ENCODE data around the gene UBA52.
A peak's percentile ranks its signal among the peaks of the same experiment; 100 is the strongest.

The UBA52 gene

DNA sequence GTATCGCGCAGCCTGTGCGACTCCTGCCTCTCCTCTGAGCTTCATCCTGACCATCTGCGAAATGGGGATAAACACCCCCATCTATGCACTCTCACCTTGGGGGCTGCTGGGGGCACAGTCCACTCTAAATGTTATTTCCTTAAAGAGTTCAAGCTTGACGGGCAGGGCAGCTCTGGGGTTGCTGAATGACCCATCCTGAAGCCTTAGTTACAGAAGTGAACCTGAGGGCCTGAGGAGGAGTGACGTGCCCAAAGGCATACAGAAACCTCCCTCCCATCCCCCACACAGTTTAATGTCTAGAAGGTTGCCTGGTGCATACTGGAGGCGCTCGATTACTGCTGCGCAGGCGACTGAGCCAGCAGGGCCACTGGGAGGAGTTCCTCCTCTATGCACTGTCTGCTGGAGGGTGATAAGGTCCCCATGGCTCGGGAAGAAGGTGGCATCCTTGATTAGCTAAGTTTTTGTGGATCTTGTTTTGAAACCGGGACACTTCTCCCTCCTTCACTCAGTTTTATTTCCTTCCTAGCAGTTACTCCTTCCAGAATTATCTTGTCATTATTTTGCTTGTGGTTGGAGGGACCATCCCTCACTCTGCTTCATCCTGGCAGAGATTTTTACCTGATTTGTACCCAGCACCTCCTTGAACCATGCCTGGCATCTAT lies 27.7 kb upstream of the UBA52 start:
- DNase-seq (ENCODE audit: low read depth): no peak
- peak overlapping the region; percentile 36 for H3K4me3 ChIP-seq (ENCODE audit: low read depth, low read length)

DNA sequence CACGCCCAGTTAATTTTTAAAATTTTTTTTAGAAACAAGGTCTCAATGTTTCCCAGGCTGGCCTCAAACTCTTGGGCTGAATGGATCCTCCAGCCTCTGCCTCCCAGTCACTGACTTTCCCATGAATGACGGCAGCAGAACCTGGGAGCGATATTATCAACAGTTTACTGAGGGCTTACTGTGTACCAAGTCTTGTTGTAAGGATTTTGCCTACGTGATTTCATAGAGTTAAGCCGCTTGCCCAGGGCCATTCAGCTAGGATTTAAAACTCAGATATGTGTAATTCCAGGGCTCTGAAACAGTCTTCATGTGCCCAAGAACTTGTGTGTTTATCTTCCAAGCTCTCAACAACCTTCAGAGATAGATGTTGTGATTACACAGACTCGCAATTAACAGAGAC lies 20.0 kb upstream of the UBA52 start:
- H3K4me3 ChIP-seq (ENCODE audit: low read depth, low read length): no peak overlapping the region
- DNase-seq (ENCODE audit: low read depth): no peak

DNA sequence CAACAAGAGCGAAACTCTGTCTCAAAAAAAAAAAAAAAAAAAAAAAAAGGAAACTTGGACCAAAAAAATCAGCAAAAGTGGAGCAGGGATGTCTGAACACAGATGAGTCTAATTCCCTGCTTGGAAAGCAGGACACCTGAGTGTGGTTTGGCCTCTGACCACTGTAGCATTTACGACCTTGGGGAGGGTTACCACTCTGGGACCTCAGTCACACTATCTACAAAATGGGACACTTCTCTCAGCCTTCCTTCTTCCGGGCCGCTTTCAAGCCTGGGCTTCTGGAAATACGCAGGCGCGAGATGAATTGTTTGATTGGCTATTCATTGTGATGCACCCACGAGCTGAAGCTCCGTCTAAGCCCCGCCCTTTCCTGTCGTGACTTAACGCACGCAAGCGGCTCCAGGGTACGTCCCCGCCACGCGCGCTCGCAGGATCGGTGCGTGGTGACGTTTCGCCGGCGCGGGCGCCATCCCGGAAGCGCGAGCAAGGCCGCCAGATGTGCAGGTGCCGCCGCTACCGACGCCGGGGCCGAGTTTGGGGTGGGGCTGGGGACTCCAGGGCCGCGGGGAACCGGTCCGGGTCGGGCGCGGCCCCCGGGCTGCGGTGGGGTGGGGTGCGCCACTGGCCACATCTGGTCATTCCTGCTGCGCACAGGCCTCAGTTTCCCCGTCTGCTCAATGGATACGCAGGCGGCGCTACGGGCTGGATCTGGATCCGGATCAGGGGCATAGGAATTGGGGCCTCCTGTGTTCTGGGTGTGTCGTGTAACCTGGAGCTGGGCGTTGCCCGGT lies 14.1 kb upstream of the UBA52 start, which contains the start of gene KXD1:
TSS of gene KXD1 (plus strand) at position 460 of the 791 bp plus-strand sequence. CDS start 4,187 bp downstream, outside the sequence.
- DNase-seq (ENCODE audit: low read depth): peak; percentile 96
- H3K4me3 ChIP-seq (ENCODE audit: low read depth, low read length): peak within 1 kb of the TSS; percentile 73

DNA sequence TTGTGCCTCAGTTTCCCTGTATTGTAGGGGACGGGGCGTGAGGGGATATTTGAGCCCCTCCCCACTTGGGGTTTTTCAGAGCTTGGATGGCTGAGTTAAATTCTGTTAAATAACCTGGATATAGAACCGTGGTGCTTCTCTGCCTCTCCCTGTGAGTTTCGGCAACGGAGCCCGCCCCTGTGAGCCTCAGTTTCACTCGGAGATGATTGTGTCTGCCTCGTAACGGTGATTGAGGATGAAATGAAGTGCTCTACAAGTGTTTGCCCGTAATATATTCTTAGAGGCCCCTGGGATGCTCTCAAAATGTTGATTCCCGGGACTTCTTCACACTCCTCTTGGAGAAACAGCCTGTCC lies 13.5 kb upstream of the UBA52 start:
- DNase-seq (ENCODE audit: low read depth): no peak
- peak overlapping the region; percentile 73 for H3K4me3 ChIP-seq (ENCODE audit: low read depth, low read length)

DNA sequence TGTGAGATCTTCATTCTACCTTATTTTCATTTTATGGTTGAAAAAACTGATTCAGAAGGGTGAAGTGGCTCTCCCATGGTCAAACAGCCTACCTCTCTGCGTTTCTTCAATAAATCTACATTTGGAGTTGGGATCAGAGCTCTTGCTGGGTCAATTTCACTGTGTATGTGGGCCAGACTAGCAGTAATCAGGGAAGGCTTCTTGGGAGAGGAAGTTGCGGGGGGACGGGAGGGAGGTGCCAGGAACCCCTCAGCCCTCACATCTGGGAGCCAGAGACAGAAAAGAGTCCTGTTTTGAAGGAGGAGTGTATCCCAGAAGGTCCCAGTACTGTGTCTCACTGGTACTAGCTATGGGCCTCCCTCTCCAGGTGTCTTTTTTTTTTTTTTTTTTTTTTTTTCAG lies 13.1 kb upstream of the UBA52 start:
- H3K4me3 ChIP-seq (ENCODE audit: low read depth, low read length): peak overlapping the region; percentile 73
- no peak for DNase-seq (ENCODE audit: low read depth)

DNA sequence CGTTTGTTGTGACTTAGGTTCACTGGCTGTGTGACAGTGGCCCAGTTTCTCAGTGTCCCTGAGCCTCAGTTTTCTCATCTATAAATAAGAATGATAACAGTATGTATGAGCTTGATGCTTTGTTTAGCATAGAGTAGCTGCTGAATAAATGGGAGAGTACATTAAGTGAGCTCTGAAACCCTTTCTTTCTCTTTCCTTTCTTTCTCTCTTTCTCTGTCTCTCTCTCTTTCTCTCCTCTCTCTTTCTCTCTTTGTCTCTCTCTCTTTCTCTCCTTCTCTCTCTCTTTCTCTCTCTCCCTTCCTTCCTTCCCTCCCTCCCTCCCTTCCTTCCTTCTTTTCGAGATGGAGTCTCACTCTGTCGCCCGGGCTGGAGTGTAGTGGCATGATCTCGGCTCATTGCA lies 12.0 kb upstream of the UBA52 start:
- DNase-seq (ENCODE audit: low read depth): no peak
- H3K4me3 ChIP-seq (ENCODE audit: low read depth, low read length): no peak overlapping the region

DNA sequence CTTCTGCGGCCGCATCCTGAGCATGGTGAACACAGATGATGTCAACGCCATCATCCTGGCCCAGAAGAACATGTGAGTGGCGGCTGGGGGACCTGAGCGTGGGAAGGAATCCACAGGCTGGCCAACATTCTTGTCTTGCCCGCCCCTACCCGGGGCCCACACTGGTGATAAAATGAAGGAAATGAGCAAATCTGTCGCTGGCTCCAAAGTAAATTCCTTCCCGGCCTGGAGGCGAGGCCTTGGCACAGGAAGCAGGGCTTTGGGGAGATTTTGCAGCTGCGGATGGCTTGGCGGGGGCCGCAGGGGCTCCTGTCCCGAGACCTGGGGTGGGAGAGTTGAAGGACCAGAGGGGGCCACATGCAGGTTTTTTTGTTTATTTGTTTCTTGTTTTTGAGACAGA lies 9.6 kb upstream of the UBA52 start:
- peak; percentile 47 for DNase-seq (ENCODE audit: low read depth)
- H3K4me3 ChIP-seq (ENCODE audit: low read depth, low read length): no peak overlapping the region

DNA sequence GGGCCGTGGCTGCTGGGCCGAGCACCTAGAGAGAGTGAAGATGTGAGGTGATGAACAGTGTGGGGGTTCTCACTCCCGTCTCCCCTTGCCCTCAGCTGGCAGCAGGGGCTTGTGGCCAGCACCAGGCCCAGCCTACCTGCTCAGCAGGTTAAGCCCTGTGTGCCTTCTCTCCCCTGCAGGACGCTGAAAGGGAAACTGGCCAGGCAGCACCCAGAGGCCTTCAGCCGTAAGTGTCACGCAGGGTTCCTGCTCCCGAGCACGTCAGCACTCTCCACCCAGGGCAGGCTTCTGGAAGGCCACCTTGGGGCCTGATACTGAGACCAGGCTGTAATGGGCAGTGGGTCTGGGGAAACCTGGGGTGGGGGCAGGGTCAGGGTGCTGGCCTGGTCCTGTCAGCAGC lies 4.7 kb upstream of the UBA52 start:
- no peak overlapping the region for H3K4me3 ChIP-seq (ENCODE audit: low read depth, low read length)
- DNase-seq (ENCODE audit: low read depth): no peak

DNA sequence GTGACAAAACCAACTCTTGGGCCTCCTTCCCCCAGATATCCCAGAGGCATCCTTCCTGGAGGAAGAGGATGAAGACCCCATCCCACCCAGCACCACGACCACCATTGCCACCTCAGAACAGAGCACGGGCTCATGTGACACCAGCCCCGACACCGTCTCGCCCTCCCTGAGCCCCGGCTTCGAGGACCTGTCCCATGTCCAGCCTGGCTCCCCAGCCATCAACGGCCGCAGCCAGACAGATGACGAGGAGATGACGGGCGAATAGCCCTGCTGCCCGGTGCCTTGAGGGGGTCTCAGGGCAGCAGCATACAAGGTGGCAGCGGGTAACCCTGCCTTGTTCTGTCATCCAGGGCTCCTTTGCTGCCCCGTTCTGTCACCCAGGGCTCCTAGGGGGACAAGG lies 3.3 kb upstream of the UBA52 start:
- DNase-seq (ENCODE audit: low read depth): no peak
- H3K4me3 ChIP-seq (ENCODE audit: low read depth, low read length): no peak overlapping the region

DNA sequence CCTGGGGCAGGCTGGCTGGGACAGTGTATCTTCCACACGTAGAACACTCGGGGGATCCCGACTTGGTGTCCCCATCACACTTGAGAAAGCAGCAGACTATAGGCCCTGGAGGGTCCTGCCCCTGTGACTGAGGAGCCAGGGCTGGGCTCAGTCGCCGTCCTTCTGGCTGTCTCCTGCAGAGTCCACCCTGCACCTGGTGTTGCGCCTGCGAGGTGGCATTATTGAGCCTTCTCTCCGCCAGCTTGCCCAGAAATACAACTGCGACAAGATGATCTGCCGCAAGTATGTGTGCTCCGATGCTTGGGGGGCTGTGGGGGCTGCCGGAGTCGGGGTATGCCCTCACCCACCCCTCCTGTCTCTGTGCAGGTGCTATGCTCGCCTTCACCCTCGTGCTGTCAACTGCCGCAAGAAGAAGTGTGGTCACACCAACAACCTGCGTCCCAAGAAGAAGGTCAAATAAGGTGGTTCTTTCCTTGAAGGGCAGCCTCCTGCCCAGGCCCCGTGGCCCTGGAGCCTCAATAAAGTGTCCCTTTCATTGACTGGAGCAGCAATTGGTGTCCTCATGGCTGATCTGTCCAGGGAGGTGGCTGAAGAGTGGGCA lies 3.1 kb downstream of the UBA52 start:
- DNase-seq (ENCODE audit: low read depth): no peak
- H3K4me3 ChIP-seq (ENCODE audit: low read depth, low read length): no peak overlapping the region

DNA sequence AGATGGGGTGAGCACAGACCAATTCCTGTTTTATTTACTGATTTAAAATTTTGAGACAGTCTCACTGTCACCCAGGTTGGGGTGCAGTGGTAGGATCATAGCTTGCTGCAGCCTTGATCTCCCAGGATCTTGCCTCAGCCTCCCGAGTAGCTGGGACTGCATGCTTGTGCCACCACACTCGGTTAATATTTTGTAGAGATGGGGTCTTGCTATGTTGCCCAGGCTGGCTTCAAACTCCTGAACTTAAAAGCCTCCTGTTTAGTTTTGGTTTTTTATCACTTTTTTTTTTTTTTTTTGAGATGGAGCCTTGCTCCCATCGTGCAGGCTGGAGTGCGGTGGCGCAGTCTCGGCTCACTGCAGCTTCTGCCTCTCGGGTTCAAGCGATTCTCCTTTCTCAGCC lies 4.7 kb downstream of the UBA52 start:
- DNase-seq (ENCODE audit: low read depth): no peak
- H3K4me3 ChIP-seq (ENCODE audit: low read depth, low read length): no peak overlapping the region

DNA sequence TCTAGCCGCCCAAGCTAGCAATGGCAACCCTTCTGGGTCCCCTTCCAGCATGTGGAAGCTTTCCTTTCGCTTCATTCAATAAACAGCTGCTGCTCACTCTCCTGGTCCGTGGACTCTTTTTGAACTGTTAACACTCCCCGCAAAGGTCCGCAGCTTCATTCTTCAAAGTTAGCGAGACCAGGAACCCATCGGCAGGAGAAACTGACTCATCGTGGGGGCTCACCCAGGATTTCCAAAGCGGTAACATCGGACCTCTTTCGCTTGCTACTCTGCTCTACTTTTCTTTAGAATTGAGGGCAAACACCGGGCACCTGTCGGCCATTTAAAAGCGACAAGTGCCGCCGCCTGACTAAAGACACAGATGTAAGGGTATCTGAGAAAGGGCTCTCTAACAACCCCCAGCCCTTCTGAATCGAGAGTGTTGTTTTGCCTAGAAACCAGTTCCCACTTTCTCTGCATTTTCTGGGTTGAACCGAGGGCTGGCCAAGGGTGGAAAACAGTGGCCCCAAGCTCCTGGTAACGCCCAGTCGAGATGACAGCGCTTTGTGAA lies 5.8 kb downstream of the UBA52 start:
- no peak overlapping the region for H3K4me3 ChIP-seq (ENCODE audit: low read depth, low read length)
- DNase-seq (ENCODE audit: low read depth): no peak

DNA sequence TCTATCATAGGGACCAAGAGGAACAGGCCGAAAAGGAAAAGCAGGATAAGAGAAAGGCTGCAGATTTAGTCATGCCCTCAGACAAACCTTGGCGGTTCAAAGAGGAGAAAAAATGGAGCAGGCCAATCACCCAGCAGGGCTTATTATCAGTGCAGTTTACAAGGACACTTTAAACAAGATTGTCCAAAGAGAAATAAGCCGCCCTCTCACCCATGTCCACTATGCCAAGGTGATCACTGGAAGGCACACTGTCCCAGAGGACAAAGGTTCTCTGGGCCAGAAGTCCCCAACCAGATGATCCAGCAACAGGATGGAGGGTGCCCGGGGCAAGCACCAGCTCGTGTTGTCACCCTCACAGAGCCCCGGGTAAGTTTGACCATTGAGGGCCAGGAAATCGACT lies 8.7 kb downstream of the UBA52 start:
- H3K4me3 ChIP-seq (ENCODE audit: low read depth, low read length): no peak overlapping the region
- DNase-seq (ENCODE audit: low read depth): no peak

DNA sequence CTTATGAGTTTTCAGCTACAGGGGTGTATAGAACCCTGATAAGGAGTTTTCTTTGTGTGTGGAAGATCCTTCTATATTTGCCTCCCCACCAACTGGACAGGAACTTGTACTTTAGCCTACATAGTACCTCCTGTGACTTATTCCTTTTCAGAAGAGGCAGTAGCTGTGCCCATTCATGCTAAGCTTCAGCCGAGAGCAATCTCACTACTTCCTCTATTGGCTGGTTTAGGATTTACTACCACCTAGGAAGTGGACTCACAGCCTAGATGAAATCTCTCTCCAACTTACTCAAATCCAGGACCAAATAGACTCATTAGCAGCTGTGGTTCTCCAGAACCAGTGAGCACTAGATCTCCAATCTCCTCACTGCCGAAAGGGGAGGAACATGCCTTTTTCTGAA lies 14.6 kb downstream of the UBA52 start:
- H3K4me3 ChIP-seq (ENCODE audit: low read depth, low read length): no peak overlapping the region
- DNase-seq (ENCODE audit: low read depth): no peak

DNA sequence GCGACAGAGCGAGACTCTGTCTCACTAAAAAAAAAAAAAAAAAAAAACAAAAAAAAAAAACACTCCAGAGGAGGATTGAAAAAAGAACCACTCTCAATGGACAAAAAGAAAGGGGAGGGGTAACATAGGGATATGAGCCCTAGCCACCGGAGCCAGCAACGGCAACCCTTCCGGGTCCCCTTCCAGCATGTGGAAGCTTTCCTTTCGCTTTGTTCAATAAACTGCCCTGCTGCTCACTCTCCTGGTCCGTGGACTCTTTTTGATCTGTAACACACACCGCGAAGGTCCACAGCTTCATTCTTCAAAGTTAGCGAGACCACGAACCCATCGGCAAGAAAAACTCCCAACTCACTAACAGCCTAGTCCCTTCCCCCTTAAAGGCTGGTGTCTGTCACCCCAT lies 15.9 kb downstream of the UBA52 start:
- H3K4me3 ChIP-seq (ENCODE audit: low read depth, low read length): no peak overlapping the region

DNA sequence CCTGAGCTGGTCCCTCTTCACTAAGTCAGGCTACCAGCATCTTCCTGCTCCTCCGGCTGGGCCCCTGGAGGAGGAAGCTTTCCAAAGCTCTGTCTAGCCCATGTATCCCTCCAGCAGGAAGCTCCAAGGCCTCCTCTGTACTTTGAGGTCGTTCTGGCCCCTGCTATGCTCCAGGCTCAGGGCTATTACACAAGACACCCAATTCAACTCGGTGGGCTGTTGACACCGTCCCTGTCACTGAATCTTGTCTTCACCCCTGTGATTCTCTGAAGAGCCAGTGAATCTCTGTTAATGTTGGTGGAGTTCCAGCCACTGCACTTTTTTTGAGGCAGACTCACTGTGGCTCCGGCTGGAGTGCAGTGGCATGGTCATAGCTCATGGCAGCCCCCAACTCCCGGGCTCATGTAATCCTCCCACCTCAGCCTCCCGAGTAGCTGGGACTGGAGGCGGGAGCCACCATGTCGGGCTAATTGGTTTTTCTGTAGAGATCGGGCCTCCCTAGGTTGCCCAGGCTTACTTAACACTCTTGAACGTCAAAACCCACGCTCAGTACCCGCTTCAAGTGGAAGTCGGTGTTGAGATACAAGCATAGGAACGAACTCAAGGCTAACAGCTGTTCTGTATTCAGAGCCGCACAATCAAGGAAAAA lies 16.4 kb downstream of the UBA52 start:
- peak overlapping the region; percentile 84 for H3K4me3 ChIP-seq (ENCODE audit: low read depth, low read length)
- DNase-seq (ENCODE audit: low read depth): no peak

More for the DNA sequence above, 15.9 kb downstream of the UBA52 start:
- DNase-seq (ENCODE audit: low read depth): no peak

DNA sequence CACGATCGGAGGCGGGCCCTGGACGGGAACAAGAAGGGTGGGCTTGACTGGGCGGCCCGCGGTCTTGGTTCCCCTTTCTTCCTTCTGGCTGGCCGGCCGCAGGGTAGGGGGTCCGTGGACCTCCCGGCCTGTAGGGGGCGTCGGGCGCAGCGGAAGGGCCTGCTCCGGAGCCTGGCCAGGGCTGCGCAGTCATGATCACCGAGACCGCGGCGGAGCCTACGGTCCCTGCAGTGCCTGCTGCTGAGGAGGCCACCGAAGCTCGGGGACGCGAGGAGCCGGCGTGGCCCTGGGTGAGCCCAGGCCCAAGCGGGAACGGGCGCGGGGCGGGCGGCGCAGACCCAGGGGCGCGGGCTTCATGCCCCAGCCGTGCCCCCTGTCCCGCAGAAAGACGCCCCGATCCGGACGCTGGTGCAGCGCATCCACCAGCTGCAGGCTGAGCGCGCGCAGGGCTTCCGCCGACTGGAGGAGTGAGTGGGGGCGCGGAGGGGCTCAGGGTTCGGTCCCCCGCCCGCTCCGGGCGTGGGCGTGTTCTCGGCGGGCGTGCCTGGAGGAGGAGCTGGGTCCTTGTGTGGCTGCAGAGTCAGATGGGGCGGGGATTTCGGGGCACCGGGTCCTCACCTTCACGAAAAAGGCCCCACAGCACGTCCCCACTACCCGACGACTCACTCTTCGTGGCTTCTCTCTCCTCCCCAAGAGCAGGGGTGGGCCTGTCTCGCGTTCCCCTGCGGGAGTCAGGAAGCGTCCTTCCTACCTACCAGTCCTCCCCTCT lies 17.1 kb downstream of the UBA52 start, which contains the start of gene REX1BD:
TSS of gene REX1BD (plus strand) at position 188 of the 769 bp plus-strand sequence. CDS start at position 192, 4 bp downstream.
- peak; percentile 31 for DNase-seq (ENCODE audit: low read depth)
- peak within 1 kb of the TSS; percentile 84 for H3K4me3 ChIP-seq (ENCODE audit: low read depth, low read length)

DNA sequence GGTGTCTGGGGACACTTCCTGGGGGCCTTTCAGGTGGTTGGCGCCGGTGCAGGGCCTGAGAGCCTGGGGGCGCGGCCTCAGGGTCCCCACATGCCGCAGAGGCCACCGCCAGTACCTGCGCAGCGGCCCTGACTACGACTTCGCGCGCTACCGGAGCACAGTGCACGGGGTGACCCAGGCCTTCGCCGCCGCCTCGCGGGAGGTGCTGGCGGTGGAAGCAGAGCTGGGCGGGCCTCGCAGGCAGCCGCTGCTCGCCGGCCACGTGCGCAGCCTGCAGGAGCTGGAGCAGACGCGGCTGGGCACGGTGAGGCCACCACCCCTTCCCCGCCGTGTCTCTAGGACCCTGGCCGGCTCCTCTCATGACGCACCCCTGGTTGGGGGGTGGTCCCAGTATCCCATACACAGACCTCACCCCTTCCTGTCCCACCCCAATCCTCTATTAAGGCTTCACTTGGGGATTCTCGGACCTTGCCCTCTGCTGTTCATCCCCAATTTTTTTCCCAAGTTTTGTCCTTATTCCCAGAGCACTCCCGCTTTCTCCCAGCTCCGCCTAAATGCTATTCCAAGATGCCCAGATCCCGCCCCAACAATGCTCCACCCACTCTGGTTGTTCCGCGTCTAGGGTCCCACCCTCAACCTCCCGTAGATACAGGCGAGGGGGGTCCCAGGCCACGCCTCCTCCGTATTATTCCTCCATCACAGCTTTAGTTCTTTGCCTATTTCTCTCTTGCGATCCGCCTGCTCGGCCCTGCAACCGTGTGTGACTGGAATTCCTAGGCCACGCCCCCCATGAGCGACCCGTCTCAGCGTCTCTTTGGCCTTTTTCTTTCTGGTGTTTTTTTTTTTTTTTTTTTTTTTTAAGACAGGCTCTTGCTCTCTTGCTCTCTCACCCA lies 18.0 kb downstream of the UBA52 start:
- peak overlapping the region; percentile 84 for H3K4me3 ChIP-seq (ENCODE audit: low read depth, low read length)
- peak; percentile 33 for DNase-seq (ENCODE audit: low read depth)
